CD4-positive, alpha-beta T cell (primary cell): Measurements from ENCODE around the gene HPS1. TPM values are rescaled to one million over a fixed set of nuclear protein-coding genes. Genes with fewer than 3 reads are reported as not detected.

ENCODE experiments used
- ATAC-seq: fragments of 200-7000 bp; cut with Tn5 transposase; one replicate; pipeline ENCODE4 v1.10.0; 2022; ENCODE audit warnings: mild to moderate bottlenecking; ENCODE audit not compliant: poor library complexity
- CTCF ChIA-PET: fragments of 350-600 bp; sonication (Branson Sonifier 250); formaldehyde crosslinking; loops from one replicate; lab custom pipeline; 2021; ENCODE audit warnings: antibody characterized with exemption, inconsistent platforms; lab: Charles Lee
- POLR2A ChIA-PET: fragments of 350-600 bp; sonication (Branson Sonifier 250); formaldehyde crosslinking; loops from one replicate; lab custom pipeline; 2021; ENCODE audit warnings: antibody characterized with exemption, inconsistent platforms; lab: Charles Lee
- DNase-seq, 14 experiments: peaks; one replicate each; pipeline ENCODE4 v3.0.0-alpha.2; 2013 to 2020; ENCODE audit warnings: mixed read lengths in 2 of 14
- H3K27ac ChIP-seq, 2 donors: one replicate each; pipeline versions ENCODE4 v1.5.1 to v1.7.0; 2013; ENCODE audit warnings: low read length in 2 of 2, low read depth in 1 of 2, mild to moderate bottlenecking in 1 of 2
- H3K27me3 ChIP-seq, 2 experiments: 1 replicate in 1 of 2; 2 replicates in 1 of 2; pipeline versions ENCODE4 v1.6.1 to v1.7.0; 2013; ENCODE audit warnings: low read length in 2 of 2, control low read depth in 1 of 2, mild to moderate bottlenecking in 1 of 2, moderate library complexity in 1 of 2; ENCODE audit not compliant: insufficient read depth in 2 of 2, control insufficient read depth in 1 of 2
- H3K36me3 ChIP-seq: one replicate; pipeline ENCODE4 v1.6.1; 2013; ENCODE audit warnings: low read length, control low read depth; ENCODE audit not compliant: insufficient read depth
- H3K4me1 ChIP-seq: one replicate; pipeline ENCODE4 v1.6.1; 2013; ENCODE audit warnings: low read length, control low read depth; ENCODE audit not compliant: insufficient read depth
- H3K4me3 ChIP-seq: one replicate; pipeline ENCODE4 v1.5.1; 2013; ENCODE audit warnings: mild to moderate bottlenecking, low read length, moderate library complexity
- H3K9me3 ChIP-seq, 2 experiments: 1 replicate in 1 of 2; 2 replicates in 1 of 2; pipeline versions ENCODE4 v1.6.1 to v1.7.0; 2013; ENCODE audit warnings: low read length in 2 of 2, mild to moderate bottlenecking in 2 of 2, control low read depth in 1 of 2, moderate library complexity in 1 of 2; ENCODE audit not compliant: control insufficient read depth in 1 of 2, insufficient read depth in 1 of 2
- H3K27ac Mint-ChIP-seq: one replicate; pipeline ENCODE4 v1.8.0; 2020; ENCODE audit warnings: mixed read lengths
- H3K27me3 Mint-ChIP-seq: one replicate; pipeline ENCODE4 v1.8.0; 2021; ENCODE audit warnings: mixed read lengths
- H3K36me3 Mint-ChIP-seq: one replicate; pipeline ENCODE4 v1.8.0; 2021; ENCODE audit warnings: low read depth, mixed read lengths
- H3K4me1 Mint-ChIP-seq: one replicate; pipeline ENCODE4 v1.8.0; 2021; ENCODE audit warnings: low read depth, mixed read lengths
- H3K4me3 Mint-ChIP-seq: one replicate; pipeline ENCODE4 v1.8.0; 2020; ENCODE audit warnings: mild to moderate bottlenecking, mixed read lengths
- H3K9me3 Mint-ChIP-seq: one replicate; pipeline ENCODE4 v1.8.0; 2020; ENCODE audit warnings: mixed read lengths
- intact Hi-C, 2 experiments: fragments of 100-400 bp; cut with DNase I in 1 of 2; cut with micrococcal nuclease in 1 of 2; formaldehyde crosslinking; loops; one replicate each; pipeline versions ENCODE4 v1.15.1 to v1.9.0; 2023 to 2025; cut with DNase I, micrococcal nuclease
- total RNA-seq, 174 experiments: library from RNA in 2 of 174; stranded (reverse) in 2 of 174; gene quantifications; one replicate each; pipeline ENCODE4 v1.2.3 and lab custom pipeline; 2021 to 2026
- TF ChIP-seq, protein P1 (sequence below): fragments of 200-600 bp; IDR thresholded peaks from one replicate; pipeline ENCODE4 v1.8.0; 2022; ENCODE audit warnings: antibody characterized with exemption, mild to moderate bottlenecking

HPS1 gene
- total RNA-seq, 2 experiments from 2014 or later = 49.8 to 50.5 TPM

- no peak overlapping the region for H3K27ac ChIP-seq
- TF ChIP-seq, protein P1, sequence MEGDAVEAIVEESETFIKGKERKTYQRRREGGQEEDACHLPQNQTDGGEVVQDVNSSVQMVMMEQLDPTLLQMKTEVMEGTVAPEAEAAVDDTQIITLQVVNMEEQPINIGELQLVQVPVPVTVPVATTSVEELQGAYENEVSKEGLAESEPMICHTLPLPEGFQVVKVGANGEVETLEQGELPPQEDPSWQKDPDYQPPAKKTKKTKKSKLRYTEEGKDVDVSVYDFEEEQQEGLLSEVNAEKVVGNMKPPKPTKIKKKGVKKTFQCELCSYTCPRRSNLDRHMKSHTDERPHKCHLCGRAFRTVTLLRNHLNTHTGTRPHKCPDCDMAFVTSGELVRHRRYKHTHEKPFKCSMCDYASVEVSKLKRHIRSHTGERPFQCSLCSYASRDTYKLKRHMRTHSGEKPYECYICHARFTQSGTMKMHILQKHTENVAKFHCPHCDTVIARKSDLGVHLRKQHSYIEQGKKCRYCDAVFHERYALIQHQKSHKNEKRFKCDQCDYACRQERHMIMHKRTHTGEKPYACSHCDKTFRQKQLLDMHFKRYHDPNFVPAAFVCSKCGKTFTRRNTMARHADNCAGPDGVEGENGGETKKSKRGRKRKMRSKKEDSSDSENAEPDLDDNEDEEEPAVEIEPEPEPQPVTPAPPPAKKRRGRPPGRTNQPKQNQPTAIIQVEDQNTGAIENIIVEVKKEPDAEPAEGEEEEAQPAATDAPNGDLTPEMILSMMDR = no peak
- H3K27me3 Mint-ChIP-seq = peaks cover 25% of the 10 kb centered on the region
- no peaks in the 10 kb centered on the region for H3K4me1 ChIP-seq
- no peak overlapping the region for H3K4me3 ChIP-seq
- intact Hi-C loops = no loop called here
- CTCF ChIA-PET = no interaction called here
- no peaks in the 10 kb centered on the region for H3K36me3 ChIP-seq
- DNase-seq (no peak), ATAC-seq (no peak)
- peaks cover 0 to 9% of the 10 kb centered on the region in 2 experiments for H3K27me3 ChIP-seq
- no peaks in the 10 kb centered on the region for H3K4me1 Mint-ChIP-seq
- no peaks in the 10 kb centered on the region for H3K9me3 Mint-ChIP-seq
- no peaks in the 10 kb centered on the region for H3K9me3 ChIP-seq
- POLR2A ChIA-PET = no interaction called here
- no peaks in the 10 kb centered on the region for H3K36me3 Mint-ChIP-seq
- H3K4me3 Mint-ChIP-seq = no peak overlapping the region
- H3K27ac Mint-ChIP-seq = no peak overlapping the region
Observed at GRCh38 chr10:98458809-98459784, 12.4 kb upstream of the HPS1 start.

DNA sequence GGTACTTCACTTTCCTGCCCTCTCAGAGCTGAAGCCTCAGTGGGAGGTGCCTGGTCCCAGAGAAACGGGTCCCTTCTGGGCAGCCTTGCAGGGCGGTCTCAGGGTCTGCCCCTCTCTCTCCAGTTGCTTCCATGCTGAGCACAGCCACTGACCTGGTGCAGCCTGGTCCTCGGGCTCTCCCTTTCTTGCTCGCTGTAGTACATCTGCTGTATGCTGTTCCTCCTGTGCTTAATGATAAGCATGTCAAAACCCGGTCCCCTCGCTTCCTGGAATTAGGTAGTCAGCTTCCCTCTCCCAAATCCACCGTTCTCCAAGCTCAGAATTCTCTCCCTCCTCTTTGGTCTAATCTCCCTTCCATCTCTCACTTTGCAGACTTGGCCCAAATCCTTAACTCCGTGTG, 11.0 kb upstream of the HPS1 start:
- POLR2A ChIA-PET = no interaction called here
- TF ChIP-seq, protein P1 = no peak
- DNase-seq = no peak

GRCh38 chr10:98456686-98457482, 10.1 kb upstream of the HPS1 start:
- peaks cover 0 to 9% of the 10 kb centered on the region in 2 experiments for H3K27me3 ChIP-seq
- peaks cover 38% of the 10 kb centered on the region for H3K27me3 Mint-ChIP-seq
- no peak for DNase-seq
- H3K9me3 ChIP-seq = no peaks in the 10 kb centered on the region
- H3K27ac ChIP-seq = no peak overlapping the region
- TF ChIP-seq, protein P1 = no peak
- H3K36me3 Mint-ChIP-seq = no peaks in the 10 kb centered on the region
- no peak for ATAC-seq
- H3K9me3 Mint-ChIP-seq = no peaks in the 10 kb centered on the region
- no peak overlapping the region for H3K4me3 ChIP-seq
- ChIA-PET POLR2A (no interaction called here), CTCF (no interaction called here)
- no peak overlapping the region for H3K4me3 Mint-ChIP-seq
- no peaks in the 10 kb centered on the region for H3K4me1 Mint-ChIP-seq
- intact Hi-C loops = no loop called here
- H3K4me1 ChIP-seq = no peaks in the 10 kb centered on the region
- H3K27ac Mint-ChIP-seq = no peak overlapping the region
- H3K36me3 ChIP-seq = no peaks in the 10 kb centered on the region

More for the DNA sequence above, 11.0 kb upstream of the HPS1 start:
- Histone ChIP-seq H3K4me1 (no peaks in the 10 kb centered on the region), H3K27ac (no peak overlapping the region), H3K4me3 (no peak overlapping the region), H3K27me3 (peaks cover 0 to 9% of the 10 kb centered on the region in 2 experiments), H3K9me3 (no peaks in the 10 kb centered on the region), H3K36me3 (no peaks in the 10 kb centered on the region)
- CTCF ChIA-PET = interaction anchor here (1.1 kb wide), 1 partner anchor 9 kb away, joined by 3 read pairs; no protein-coding TSS in a partner anchor
- H3K4me1 Mint-ChIP-seq = no peaks in the 10 kb centered on the region
- no peak overlapping the region for H3K27ac Mint-ChIP-seq
- H3K9me3 Mint-ChIP-seq = no peaks in the 10 kb centered on the region
- peaks cover 36% of the 10 kb centered on the region for H3K27me3 Mint-ChIP-seq
- no peaks in the 10 kb centered on the region for H3K36me3 Mint-ChIP-seq
- H3K4me3 Mint-ChIP-seq = no peak overlapping the region
- intact Hi-C loops = no loop called here
- ATAC-seq = no peak
